HL-60 (cell line): ENCODE results near the gene RTF1.

Experiments
- POLR2AphosphoS5 ChIP-seq: IDR thresholded peaks from 2 replicates; pipeline ENCODE4 v1.6.1; 2012; ENCODE audit warnings: low read depth
- TF ChIP-seq, protein P1 (sequence below): IDR thresholded peaks from one replicate; pipeline ENCODE4 v1.5.1; 2011; ENCODE audit warnings: low read length, control low read depth, inconsistent platforms; ENCODE audit not compliant: insufficient read depth

GRCh38 chr15:41490355-41490754 is 73.5 kb downstream of the RTF1 start:
- TF ChIP-seq, protein P1, sequence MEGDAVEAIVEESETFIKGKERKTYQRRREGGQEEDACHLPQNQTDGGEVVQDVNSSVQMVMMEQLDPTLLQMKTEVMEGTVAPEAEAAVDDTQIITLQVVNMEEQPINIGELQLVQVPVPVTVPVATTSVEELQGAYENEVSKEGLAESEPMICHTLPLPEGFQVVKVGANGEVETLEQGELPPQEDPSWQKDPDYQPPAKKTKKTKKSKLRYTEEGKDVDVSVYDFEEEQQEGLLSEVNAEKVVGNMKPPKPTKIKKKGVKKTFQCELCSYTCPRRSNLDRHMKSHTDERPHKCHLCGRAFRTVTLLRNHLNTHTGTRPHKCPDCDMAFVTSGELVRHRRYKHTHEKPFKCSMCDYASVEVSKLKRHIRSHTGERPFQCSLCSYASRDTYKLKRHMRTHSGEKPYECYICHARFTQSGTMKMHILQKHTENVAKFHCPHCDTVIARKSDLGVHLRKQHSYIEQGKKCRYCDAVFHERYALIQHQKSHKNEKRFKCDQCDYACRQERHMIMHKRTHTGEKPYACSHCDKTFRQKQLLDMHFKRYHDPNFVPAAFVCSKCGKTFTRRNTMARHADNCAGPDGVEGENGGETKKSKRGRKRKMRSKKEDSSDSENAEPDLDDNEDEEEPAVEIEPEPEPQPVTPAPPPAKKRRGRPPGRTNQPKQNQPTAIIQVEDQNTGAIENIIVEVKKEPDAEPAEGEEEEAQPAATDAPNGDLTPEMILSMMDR, result no peak
- no peak for TF ChIP-seq POLR2AphosphoS5
